HFF-Myc (cell line): Measurements from ENCODE around the gene HEMGN.

Experiments used
- DNase-seq: peaks from one replicate; pipeline ENCODE4 v3.0.0-alpha.2; 2011; ENCODE audit warnings: low read depth; ENCODE audit errors: extremely low read depth
- H3K4me3 ChIP-seq: replicated peaks from 2 replicates; pipeline ENCODE4 v1.5.1; 2011; ENCODE audit warnings: low read depth, mild to moderate bottlenecking, control low read depth, low read length
- CTCF ChIP-seq: IDR thresholded peaks from 2 replicates; pipeline ENCODE4 v1.5.1; 2012; ENCODE audit warnings: mild to moderate bottlenecking, low read depth, low read length, control low read depth; ENCODE audit errors: missing control alignments

Gene HEMGN

GRCh38 chr9:97907632-97908031, 30.3 kb downstream of the HEMGN start:
- TF ChIP-seq CTCF = no peak
- H3K4me3 ChIP-seq = no peak overlapping the region

GRCh38 chr9:97907046-97907445, 30.9 kb downstream of the HEMGN start:
- DNase-seq = no peak
- no peak overlapping the region for H3K4me3 ChIP-seq
- TF ChIP-seq CTCF = no peak

More at GRCh38 chr9:97907632-97908031, 30.3 kb downstream of the HEMGN start:
- DNase-seq = no peak

GRCh38 chr9:97906236-97906831, 31.6 kb downstream of the HEMGN start:
- DNase-seq = no peak
- no peak overlapping the region for H3K4me3 ChIP-seq
- no peak for TF ChIP-seq CTCF

GRCh38 chr9:97905228-97905627, 32.7 kb downstream of the HEMGN start:
- H3K4me3 ChIP-seq = no peak overlapping the region
- no peak for DNase-seq
- TF ChIP-seq CTCF = no peak

GRCh38 chr9:97904725-97905124, 33.2 kb downstream of the HEMGN start:
- TF ChIP-seq CTCF = no peak
- H3K4me3 ChIP-seq = no peak overlapping the region
- DNase-seq = no peak

GRCh38 chr9:97903177-97903576, 34.8 kb downstream of the HEMGN start:
- no peak overlapping the region for H3K4me3 ChIP-seq
- DNase-seq = no peak
- no peak for TF ChIP-seq CTCF
